GM12864 (cell line): ENCODE results near the gene PVALB.

ENCODE experiments used
- DNase-seq: peaks from one replicate; pipeline ENCODE4 v3.0.0-alpha.2; 2011; ENCODE audit warnings: low read depth
- H3K4me3 ChIP-seq: 2 replicates; pipeline ENCODE4 v1.5.1; 2011; ENCODE audit warnings: mild to moderate bottlenecking, low read depth, low read length, control low read depth
- CTCF ChIP-seq: IDR thresholded peaks from 2 replicates; pipeline ENCODE4 v1.5.1; 2011; ENCODE audit warnings: low read depth, mild to moderate bottlenecking, moderate library complexity, low read length, control low read depth, inconsistent platforms; ENCODE audit errors: missing control alignments

PVALB gene

GRCh38 chr22:36846949-36847348 lies 30.1 kb upstream of the PVALB start:
- TF ChIP-seq CTCF: no peak
- DNase-seq: no peak

GRCh38 chr22:36846271-36846670 lies 29.4 kb upstream of the PVALB start:
- H3K4me3 ChIP-seq: no peak overlapping the region
- no peak for DNase-seq
- no peak for TF ChIP-seq CTCF

More at GRCh38 chr22:36846949-36847348, 30.1 kb upstream of the PVALB start:
- H3K4me3 ChIP-seq: no peak overlapping the region

- no peak overlapping the region for H3K4me3 ChIP-seq
- no peak for DNase-seq
- TF ChIP-seq CTCF: no peak
Observed at GRCh38 chr22:36840106-36840505, 23.3 kb upstream of the PVALB start.

- DNase-seq: no peak
- H3K4me3 ChIP-seq: no peak overlapping the region
- no peak for TF ChIP-seq CTCF
Observed at GRCh38 chr22:36839356-36840073, 22.7 kb upstream of the PVALB start.

- H3K4me3 ChIP-seq: no peak overlapping the region
- no peak for TF ChIP-seq CTCF
- DNase-seq: no peak
Observed at GRCh38 chr22:36838119-36839030, 21.5 kb upstream of the PVALB start.

- H3K4me3 ChIP-seq: no peak overlapping the region
- TF ChIP-seq CTCF: no peak
Observed at GRCh38 chr22:36835903-36836302, 19.1 kb upstream of the PVALB start.

More at GRCh38 chr22:36835903-36836302, 19.1 kb upstream of the PVALB start:
- no peak for DNase-seq
